NCI-H1092 (cell line): ENCODE data around the gene PDIA5.

Source experiments
- DNase-seq: peaks from one replicate; lab custom pipeline; 2025; lab: John Stamatoyannopoulos, UW

The PDIA5 gene

DNA sequence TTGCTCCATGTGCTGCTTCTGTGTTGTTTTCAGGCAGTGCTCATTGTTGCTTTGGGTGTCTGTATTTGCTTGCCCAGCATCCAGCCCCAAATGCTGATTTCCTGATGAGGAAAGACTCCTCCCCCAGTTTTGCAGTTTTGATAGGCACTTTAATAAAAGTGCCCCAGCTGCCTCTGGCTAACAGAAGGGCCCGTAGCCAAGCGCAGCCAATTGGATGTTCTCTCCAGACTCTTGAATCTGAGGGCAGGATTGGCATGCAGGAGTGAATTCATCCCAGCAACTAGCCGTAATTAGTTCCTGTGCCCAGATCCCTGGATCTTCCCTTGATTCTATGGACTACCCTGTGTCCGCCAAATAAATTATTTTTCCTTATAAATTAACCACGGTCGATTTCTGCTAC lies 24.4 kb upstream of the PDIA5 start:
- DNase-seq, result no peak

DNA sequence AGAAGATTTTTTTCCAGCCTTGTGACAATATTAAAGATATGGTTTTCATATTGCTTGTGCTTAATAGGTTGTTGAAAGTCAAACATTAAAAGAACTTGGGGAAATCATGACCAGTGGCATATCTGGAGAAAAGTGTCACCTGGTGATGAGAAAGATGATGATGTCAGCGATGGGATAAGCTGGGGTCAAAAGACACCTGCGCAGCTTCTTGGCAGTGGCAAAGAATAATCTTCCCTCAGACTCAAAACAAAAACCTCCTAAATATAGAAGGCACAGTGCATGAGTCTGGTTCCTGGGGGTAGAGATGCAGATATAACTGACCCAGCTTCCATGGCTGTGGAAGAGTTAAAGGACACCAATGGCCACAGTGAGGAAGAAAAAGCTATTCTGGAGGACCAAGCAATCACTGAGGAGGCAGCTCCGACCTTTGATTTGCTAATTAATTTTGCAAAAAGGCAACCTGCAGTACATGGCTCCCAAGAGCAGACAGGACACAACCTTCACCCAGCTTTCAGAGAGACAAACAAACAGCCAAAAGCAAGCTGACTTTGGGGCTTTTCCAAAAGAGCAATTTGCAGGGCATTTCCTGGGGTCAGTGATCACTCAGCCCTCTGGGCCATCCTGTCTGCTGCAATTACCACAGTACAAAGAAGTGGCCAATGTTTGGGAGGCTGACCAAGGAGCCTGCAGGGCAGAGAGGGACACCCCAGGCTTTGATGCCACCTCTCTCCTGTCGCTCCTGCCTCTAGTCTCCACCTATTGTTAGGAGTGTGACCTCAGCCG lies 21.7 kb upstream of the PDIA5 start:
- no peak for DNase-seq

DNA sequence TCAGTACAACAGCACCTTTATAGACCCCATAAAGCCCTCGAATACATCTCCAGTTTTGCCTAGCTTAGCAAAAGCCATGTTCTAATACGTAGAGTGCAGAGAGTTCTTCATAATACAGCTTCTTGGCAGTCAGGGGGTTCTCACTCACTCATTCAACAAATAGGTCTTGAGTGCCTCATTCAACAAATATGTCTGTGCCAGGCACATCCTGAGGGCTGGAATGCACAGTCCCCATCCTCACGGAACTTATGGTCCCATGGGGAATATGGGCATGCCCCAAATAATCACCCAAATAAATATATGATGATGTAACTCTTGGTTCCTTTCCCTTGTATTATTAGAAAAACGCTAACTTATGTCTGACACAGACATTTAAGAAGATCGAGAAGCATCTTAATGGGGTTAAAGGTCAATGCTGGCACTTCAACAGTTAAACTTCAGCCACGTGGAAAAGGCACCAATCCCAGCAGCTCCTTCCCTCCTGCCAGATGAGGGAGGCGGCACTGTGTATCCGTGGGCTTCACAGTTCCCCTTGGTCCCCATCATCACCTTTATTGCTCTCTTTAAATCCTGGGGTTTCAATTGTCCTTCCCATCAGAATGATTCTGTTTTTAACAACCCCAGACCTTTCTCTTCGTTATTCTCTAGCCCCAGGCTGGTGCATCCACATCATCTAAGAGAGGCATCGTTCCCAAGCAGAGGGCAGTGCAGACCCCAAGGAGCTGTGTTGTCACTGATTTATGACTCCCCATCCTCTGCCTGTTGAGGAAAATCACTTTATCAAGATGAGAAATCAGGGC lies 20.4 kb upstream of the PDIA5 start:
- no peak for DNase-seq

DNA sequence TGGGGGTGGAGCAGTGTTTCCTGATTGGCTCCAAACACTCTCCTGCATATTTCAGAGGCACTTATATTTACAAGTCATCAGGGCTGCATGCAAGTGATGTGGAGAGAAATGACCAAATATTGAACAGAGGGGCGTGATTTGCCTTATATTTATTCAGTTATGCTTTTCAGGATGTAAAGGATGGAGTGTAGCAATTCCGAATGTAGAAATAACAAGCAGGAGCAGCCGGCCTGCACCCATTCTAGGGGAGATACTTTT lies 19.8 kb upstream of the PDIA5 start:
- no peak for DNase-seq

DNA sequence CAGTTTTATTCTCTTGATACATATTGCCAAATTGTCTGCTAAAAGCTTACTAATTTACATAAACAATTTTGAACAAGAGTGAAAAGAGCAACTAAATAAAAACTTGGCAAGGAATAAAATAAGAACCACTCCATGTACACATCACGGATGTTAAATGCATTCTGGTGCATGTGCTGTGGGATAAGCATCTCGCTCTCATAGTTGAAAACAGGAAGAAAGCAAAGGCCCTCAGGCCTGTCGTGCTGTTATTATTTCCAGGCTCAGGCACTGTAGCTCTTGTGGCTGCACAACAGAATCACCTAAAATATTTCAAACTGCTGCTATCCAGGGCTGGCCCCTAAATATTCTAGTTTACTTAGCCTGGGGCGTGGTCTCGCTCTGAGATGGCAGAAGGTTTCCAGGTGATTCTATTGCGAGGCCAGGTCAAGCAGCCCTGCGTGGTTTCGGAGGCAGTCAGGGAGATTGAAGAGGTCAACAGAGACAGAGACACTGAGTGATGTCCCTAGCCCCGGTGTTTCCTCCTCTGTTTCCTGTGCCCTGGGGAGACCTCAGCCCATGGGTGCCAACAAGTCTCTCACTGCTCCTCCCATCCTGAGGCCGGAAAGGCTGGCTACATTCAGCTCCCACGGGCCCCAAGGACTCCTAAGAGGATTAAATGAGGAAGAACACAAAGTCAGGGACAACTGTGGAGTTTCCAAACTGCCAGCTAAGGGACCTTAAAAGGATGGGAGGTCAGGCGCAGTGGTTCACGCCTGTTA lies 18.2 kb upstream of the PDIA5 start:
- no peak for DNase-seq

DNA sequence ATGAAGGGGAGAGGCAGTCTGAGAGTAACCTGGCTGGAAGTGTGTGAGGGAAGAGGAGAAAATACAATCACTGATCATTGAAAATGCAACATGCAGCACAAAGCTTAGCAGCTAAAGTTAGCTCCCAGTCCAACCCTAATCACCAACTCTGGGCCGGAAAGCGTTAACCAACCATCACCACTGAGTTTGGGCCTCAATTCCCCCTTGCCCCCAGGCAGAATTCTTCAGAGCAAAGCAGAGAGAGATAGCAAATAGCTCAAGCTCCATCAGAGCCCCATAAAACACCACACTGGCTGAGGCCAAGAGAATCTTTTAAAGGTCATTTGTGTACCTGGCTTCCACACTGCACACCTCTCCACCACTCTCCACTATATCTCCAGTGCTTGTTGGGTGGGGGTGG lies 16.2 kb upstream of the PDIA5 start:
- DNase-seq, result no peak

DNA sequence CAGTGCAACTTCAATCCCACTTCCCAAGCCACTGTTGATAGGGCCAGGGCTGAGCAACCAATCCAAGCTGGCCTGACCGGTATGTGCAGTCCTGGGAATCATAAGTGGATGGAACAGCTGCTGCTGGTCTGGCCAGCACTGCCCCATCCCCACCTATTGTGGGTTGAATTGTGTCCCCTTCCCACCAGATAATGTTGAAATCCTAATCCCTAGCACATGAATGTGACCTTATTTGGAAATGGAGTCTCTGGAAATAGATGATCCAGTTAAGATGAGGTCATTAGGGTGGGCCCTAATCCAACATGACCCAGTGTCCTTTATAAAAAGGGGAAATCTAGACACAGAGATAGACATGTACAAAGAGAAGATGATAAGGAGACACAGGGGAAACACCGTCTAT lies 13.7 kb upstream of the PDIA5 start:
- no peak for DNase-seq

DNA sequence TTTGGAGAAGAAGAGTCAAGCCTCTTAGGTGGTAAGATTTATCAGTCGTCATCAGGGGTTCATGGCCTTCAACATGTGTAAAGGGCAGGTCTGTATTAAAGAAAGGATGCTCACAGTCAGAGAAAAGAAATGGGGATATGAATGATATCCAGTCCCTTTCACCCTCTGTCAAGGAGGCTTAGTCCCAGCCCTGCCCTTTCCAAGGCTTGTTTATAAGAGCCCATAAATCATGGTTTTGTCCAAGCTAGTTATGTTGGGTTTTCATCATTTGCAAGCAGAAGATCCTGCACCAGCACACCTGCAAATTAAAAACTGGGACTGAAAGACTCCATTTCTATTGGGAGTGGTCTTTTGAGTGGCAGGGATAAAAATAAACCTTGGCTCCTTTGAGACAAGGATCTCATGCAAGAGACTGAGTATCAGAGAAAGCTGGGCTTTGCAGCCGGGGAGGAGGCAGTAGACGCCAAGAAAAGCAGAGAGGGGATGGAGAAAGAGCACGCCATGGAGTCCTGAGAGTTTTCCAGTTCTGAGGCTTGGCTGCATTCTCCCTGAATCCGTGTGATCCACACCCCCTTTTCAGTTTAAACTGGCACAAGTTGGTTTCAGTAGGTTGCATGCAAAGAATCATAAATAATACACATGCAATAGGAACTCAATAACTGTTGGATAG lies 12.6 kb upstream of the PDIA5 start:
- DNase-seq, result no peak

DNA sequence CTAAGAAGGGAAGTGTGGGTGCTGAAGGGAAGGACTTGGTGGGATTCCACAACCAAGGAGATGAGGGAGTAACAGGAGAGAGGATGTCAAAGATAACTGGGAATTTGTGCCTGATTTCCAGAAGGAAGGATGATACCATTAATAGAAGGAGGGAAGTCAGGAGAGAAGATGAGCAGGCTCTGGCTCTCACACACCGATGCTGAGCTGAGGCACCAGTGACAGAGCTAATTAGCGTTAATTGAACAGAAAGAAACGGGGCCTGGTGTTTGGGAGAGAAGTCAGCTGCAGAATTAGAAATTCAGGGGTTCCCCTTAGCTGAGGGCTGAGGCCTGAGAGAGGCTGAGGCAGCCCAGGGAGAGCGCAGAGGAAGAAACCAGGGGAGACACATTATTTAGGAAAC lies 11.9 kb upstream of the PDIA5 start:
- no peak for DNase-seq

DNA sequence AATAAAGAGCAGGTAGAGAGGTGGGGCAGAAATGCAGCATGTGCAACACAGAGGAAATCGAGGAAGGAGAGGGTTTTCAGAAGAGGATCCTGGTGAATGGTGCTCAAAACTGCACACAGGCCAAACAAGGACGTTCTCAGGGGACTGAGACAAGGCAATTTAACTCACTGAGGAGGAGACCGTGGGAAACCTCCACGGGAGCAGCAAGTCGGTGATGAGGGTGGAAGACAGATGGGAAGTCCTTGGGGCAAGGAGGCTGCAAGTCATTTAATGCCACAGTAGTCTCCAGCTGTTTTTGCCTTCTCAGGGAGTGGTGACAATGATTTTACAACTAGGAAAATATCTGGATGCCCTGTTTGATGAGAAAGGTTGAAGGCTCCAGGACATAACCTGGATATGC lies 11.5 kb upstream of the PDIA5 start:
- no peak for DNase-seq

DNA sequence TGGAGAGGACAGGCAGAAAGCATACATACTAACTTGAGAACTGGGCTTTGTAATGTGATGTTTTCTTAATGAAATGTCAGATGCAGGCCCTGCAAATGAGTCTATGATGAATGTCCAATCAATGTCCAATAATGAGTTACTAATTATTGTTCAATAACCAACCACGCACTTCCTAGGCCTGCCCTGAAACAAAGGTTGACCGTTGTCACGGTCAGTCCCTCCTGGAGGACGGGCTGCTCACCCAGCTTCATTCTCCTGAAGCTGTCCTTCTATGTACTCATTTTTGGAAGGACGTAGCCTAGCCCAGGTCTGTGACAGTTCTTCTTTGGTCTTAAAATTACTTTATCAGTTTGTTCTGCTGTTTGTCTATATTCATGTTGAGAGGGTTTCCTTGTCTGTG lies 8.3 kb upstream of the PDIA5 start:
- DNase-seq, result no peak

DNA sequence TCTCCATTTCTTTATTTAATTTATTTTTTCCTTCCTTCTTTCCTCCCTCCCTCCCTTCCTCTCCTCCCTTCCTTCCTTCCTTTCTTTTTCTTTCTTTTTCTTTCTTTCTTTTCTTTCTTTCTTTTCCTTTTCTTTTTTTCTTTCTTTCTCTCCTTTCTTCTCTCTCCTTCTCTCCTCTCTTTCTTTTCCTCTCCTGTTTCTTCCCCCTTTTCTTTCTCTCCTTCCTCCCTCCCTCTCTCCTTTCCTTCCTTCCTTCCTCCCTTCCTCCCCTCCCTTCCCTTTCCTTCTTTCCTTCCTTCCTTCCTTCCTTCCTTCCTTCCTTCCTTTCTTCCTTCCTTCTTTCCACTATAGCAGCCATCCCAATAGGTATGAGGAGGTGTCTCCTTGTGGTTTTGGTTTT lies 6.8 kb upstream of the PDIA5 start:
- no peak for DNase-seq

DNA sequence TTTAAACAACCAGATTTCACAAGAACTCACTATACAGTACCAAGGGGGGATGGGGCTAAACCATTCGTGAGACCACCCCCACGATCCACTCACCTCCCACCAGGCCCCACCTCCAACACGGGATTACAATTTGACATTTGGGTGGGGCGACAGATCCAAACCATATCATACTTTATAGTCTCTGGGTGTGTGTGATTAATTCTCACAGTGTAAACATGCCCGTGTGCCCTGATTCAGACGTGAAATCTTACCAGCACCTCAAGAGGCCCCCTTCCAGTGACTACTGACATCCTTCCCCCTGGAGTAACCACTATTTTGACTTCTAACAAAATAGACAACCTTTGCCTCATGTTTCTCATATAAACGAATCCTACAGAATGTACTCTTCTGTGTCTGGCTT lies 5.0 kb upstream of the PDIA5 start:
- DNase-seq, result no peak

DNA sequence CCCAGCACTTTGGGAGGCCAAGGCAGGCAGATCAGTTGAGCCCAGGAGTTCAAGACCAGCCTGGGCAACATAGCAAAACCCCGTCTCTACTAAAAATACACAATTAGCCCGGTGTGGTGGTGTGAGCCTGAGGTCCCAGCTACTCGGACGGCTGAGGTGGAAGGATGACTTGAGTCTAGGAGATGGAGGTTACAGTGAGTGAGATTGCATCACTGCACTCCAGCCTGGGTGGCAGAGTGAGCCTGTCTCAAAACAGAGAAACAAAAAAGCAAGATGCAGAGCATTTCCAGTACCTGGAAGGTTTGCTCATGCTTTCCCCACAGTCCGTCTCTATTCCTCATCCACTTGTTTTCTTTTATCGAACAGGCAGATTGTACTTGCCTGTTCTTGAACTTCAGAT lies 3.8 kb upstream of the PDIA5 start:
- DNase-seq, result no peak

DNA sequence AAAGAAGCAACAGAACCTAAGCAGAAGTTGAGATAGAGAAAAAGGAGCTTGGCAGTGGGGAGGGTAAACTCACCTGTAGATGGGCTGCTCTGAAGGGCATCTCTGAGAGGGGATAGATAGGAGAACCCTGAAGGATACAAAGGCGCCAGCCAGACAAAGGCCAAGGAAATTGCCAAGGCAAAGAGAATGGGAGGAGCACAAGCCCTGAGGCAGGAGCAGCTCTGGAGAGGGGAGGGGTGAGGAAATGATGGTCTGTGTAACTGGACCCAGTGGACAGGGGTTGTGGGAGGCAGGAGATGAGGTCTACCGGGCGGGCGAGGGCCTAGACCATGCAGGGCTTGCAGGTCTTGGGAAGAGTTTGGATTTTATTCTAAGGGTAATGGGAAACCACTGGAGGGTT lies 2.3 kb upstream of the PDIA5 start:
- no peak for DNase-seq

DNA sequence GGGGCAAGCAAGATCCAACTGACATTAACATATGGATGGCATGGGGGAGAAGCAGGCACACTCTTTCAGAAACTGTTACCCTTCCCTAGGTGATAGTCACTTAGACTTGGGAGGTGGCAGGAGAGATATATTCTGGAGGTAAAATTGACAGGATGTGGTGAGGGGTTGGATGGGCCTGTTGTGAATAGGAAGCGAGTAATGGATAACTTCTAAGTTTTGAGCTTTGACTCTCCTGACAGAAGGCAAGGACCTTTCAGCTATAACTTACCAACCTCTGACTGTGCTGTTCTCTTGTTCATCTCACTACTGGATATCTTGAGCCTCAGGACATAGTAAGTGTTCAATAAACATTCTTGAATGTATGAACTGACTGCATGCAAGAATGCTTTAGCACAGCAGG lies 1.9 kb upstream of the PDIA5 start:
- no peak for DNase-seq

DNA sequence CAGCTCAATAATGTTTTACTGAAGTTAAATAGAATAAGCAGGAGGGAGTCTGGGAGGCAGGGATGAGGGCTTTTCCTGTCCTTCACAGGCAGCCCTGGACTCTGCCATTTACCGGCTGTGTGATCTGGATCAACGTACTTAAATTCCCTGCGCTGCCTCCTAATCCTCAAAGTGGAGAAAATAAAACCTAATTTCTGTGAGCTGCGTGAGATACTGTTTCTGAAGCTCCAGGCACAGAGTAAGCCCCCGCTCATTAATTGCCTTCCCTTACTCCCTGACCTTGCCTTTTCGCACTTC lies 278 bp upstream of the PDIA5 start:
- no peak for DNase-seq

DNA sequence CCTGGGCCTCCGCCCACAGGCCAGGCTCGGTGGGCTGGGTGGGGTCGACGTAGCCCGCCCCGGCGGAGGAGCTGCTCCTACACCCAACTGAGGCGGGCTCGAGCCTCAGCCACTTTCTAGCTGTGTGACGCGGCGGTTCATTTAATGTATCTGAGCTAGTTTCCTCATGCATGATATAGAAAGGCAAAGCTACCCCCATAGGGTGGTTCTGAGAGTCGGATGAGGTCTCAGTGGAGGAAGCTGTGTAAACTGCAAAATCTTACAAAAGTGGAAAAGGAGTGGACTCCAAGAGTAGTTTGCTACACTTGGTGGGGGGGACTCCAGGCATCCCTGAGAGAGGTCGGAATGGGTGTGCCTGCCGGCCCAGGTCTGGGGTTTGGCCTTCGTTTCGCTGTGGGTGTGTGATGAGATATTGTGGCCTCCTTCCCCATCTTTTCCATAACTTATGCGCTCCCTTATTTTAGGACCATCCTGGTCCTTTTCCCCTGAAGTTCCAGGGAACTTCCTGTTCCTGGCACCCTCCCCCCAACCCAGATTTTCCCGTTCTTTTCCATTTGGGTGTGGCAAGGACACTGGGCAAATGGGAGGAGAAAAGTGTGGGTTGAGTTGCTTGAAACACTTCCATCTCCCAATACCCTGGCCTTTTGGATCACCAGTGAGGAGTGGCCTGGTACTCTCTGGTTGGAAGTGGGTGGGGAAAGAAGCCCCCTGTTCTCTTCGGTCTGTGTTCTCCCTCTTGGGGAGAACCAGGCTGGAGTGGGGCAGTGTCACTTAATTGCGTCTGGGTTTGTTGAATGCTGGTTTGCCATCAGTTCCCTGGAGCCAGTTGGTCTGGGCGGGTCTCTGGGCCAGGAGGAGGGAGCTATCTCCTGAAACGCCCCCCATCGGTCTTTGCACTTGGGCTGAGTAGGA lies 1.1 kb downstream of the PDIA5 start:
- DNase-seq, result no peak

DNA sequence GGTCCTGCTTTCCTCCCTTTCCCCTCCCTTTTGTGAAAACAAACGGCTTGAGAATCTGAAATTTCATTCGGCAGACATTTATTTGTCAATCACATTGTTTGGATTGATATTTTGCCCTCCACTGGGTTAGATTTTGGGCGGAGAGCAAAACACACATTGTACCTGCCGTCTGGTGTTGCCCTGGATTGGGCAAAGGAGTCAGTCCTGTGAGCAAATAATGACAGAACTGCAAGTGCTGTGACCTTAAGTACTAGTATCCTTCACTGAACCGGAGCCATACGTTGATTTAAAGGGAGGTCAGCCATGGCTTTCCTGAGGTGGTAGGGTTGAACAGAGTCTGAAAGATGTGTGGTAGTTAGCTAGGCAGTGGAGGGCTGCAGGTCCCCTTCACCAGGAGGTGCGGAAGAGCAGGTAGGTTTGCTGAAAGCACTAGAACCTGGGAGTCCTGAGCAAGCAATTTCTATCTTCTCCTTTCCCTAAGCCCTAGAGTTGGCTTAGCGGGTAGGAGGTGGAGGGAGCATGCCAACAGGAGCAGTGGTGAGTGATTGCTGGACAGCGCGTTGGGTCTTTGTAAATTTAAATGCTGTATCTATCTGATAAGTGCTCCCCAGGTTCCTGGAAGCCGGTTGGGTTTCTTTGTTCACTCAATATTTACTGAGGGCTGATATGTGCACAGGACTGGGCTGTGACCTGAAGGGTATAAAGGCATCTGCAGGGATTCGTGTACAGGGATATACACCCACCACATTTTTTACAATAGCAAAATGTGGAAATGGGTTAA lies 2.0 kb downstream of the PDIA5 start:
- no peak for DNase-seq

DNA sequence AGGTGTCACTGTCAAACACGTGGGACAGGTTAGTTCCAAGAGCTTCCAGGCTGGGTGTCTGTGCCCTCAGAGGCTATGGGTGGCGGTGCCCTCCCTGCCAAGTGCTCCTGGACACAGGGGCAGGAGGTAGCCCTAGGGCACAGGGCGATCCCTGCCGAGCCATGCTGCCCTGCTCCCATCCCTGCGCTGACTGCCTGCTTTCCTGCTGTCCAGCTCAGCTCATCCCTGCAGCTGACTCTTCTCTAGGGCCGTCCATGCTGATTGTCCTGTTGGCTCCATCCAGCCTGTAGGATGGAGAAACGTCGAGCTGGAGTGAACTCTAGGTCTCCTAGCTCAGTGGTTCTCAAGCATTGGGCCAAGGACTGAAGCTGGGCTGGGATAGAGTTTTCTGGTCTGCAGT lies 3.7 kb downstream of the PDIA5 start:
- no peak for DNase-seq

DNA sequence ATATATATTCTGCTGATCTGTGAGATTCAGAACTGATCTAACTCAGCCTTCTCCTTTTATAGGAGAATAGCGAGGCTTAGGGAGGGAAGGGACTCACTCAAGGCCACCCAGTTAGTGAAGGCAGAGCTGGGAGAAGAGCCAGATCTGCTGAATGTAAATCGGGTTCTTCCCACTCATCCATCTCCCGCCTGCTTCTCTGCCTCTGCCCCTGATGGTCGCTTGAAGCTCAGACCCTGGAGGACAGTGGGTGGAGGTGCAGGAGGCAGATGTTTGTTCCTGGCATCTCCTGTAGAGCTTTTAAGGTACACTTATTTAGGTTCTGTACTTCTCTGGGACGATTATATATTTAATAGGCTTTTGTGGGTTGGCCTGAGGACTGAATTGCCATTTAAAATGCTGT lies 4.3 kb downstream of the PDIA5 start:
- DNase-seq, result peak; percentile 71
